Activated CD4-positive, CD25-positive, alpha-beta regulatory T cell treated with anti-CD3 and anti-CD28 coated beads, Interleukin-2, amount 50 U/mL, for 24 hours (primary cell): ENCODE measurements around the gene MYORG.

Source experiments
- ATAC-seq, 2 donors: fragments of 150-1000 bp; cut with Tn5 transposase; one replicate each; pipeline ENCODE4 v1.10.0; 2021; ENCODE audit warnings: mild to moderate bottlenecking in 1 of 2, moderate library complexity in 1 of 2

Gene MYORG

DNA sequence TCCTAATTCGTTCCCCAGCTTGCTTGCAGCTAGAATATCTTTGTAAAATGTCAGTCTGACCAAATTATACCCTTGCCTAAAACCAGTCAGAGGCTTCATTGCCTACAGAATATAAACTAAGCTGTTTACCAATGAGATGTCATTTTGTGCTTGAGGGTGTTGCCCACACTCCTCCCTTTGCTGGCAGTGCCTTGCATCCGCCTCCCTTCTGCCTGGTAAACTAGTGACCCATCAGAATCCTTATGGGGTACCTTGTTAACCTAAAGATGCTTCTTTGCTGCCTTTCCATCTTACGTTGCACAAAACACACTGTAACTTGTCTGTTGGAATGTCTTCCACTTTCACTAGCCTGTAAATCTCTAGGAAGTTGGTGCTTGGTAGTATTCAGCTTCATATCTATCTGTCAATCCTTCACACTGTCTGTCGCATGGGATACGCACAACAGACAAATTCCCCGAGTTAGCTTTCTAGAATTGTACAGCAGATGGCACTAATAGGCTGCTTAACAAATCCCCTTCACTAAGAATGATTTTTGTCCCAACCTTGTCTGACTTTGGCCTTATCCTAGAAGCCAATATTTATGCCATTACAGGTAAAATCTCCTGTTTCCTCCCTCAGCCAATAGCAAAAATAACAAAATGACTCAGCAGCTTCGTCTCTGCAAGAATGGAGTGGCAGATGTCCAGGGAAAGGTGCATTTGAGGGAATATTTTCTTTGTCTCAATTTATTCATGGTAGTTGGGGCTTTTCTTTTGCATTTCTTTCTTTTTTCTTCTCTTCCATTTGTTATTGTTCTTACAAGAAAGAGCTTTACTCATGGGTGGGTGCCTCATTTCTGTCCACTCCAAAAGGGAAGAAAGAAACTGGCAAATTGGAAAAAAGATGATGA is 44.4 kb downstream of the MYORG start:
- no peak for ATAC-seq

DNA sequence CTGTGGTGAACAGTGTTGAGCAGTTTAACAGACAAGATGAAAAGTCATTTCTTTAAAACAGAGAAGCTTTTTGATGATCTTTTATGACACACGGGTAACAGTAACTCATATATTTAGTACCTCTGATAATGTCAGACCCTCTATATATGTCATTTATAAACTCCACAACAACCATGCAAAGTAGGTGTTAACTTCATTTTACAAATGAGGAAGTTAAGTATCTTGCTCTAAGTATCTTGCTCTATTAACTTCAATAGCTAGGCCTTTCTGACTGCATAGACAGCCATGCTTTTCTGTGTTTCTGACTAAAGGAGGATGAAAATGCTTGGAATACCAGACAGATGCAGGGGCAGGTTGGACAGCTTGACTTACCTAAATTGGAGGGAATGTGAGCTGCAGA is 45.5 kb downstream of the MYORG start:
- ATAC-seq, result no peak

DNA sequence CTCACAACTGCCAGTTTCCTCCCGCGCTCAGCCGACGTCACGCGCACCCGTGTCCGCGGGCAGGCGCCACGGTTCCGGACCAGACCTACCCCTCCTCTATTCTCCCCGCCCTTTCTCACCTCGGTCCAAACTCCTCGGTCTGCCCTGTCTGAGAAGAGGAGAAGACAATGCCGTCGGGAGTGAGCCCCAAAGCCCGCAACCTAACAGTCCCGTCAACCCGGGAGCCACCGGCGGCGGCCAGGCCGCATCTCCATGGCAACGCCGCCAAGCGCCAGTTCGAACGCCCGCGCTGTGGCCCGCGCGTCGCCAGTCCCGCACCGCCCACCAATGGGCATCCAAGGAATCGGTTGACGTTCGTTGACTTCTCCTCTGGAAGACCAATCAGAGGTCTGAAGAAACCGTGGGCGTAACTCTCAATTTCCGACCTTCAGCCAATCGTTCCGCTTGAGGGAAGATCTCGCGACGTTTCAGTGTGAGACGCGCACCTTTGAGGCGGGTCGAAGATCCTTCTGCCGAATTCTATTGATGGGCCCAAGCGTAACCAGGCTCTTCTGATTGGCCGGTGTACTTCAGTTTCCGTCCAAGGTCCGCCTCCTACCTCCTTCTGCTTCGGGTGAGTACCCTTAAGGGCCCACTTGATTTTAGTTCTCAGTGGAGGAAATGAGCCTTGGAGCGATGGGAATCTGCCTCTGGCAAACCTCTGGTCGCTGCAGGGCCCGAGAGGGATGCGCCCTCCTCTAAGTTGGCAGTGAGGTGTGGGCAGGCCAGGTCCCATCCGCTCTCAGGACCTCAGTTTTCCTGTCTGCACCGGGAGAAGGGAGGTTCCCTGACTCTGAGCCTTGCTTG is 47.5 kb downstream of the MYORG start, which contains the start of the genes KIF24 and NUDT2:
Gene KIF24, minus strand, starts transcription at position 282 of the 846 bp plus-strand sequence. CDS start 17,922 bp downstream, outside the sequence.
Gene NUDT2, plus strand, starts transcription at position 583 of the 846 bp plus-strand sequence. CDS start 9,471 bp downstream, outside the sequence.
- peak; percentile 95 to 96 for ATAC-seq

DNA sequence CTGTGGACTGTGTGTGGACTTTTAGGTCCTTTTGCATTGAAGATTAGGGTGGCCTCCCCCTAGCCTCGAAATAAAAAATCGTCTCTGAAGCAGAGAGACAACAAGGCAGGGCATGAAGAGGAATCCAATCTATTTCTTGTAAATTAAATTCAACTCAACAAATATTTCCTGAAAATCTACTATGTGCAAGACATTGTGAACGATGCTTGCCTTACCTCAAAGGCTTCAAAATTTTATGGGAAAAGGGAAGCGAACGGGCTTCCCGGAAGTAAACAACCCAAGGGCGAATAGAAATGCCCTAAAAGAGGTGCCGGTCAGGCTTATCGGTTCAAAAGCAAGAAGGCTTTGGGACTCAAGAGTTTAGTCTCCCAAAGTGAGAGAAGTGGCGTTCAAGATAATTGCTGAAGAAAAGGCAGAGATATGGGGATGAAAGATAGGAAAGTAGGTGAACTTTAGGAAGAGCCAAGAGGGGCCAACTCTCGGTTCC is 48.2 kb downstream of the MYORG start:
- no peak for ATAC-seq

DNA sequence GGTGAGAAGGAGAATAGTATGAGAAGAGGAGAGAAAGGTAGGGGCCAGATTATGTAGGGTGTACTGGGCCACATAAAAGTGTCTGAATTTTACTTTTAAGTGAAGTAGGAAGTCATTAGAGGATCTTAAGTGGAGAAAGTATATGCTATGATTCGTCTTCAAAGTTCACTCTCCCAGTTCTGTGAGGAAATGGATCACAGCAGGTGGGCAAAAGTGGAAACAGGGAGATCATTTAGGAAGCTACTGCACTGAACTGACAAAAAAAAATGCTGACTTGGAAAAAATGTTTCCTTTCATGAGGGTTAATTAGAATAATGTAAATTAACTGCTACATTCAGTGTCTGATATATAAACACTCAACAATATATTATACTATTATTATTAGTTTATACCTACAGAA is 50.0 kb downstream of the MYORG start:
- no peak for ATAC-seq

DNA sequence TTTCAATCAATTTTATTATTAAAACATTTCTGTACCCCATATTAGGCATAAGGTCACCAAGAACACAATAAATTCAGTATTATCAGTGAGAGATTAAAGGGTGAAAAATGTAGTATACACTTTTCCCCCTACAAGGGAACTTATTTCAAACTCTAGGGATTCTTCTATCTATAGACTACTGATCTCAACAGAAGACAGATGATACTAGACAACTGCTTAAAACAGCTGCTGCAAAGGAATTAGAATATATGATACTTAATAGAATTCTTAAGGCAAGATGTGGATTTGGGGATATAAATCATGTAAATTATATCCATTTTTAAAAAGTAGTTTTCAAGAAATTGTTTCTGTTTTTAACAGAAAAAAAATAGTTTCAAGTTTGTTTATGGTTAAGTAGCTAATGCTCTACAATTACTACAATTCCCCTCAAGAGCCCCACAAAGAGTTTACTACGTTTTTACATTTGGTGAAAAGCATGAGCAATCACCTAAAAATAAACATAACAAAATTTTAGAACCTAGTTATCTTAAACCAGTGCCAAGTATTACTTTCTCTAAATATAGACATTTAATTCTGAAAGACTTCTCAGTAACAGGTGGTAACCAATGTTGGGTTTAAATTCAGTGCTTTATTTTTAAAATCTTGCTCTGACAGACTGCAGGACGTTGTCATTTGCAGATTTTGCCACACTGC is 53.7 kb downstream of the MYORG start:
- no peak for ATAC-seq

DNA sequence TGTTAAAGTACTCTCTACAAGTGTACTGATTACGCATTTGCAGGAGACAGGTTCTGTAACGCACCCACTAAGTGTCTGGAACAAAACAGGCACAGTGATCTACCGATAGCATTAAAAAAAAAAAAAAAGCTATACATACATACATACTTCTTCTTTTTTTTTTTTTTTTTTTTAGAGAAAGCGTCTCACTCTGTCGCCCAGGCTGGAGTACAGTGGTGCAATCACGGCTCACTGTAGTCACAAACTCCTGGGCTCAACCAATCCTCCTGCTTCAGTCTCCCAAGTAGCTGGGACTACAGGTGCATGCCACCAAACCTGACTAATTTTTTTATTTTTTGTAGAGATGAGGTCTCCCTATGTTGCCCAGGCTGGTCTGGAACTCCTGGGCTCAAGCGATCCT is 55.2 kb downstream of the MYORG start:
- no peak for ATAC-seq

DNA sequence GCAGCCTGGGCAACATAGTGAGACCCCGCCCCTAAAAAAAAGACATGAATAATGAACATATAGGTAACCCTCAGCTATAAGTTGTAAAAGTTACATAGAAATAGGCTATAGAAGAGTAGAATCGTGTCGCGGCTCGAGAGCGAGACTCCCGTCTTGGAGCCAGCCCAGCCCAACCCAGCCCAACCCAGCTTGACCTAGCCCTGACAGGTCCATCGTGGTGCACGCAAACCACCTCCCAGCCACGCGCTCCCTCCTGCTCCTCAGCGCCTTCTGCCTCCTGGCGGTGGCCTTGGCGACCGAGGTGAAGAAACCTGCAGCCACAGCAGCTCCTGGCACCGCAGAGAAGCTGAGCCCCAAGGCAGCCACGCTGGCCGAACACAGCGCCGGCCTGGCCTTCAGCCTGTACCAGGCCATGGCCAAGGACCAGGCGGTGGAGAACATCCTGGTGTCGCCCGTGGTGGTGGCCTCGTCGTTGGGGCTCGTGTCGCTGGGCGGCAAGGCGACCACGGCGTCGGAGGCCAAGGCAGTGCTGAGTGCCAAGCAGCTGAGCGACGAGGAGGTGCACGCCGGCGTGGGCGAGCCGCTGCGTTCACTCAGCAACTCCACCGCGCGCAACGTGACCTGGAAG is 58.4 kb downstream of the MYORG start:
- ATAC-seq, result no peak

DNA sequence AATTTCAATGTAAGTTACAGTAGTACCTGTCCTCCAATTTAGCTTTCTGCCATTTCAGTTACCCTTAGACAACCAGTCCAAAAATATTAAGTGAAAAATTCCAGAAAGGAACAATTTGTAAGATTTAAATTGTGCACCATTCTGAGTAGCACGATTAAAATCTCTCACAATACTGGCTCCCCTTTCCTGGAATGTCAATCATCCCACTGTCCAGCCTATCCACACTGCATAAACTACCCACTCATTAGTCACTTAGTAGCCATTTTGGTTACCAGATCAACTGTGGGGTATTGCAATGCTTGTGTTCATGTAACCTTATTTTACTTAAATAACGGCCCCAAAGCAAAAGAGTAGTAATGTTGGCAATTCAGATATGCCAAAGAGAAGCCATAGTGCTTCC is 59.3 kb downstream of the MYORG start:
- ATAC-seq, result no peak
